Natural killer cell (primary cell): ENCODE results near the gene HHAT. TPM values are rescaled to one million over a fixed set of nuclear protein-coding genes. Genes with fewer than 3 reads are reported as not detected.

ENCODE experiments used
- ATAC-seq, 3 donors: fragments of 150-1000 bp in 2 of 3; fragments of 200-7000 bp in 1 of 3; cut with Tn5 transposase; 1 replicate in 1 of 3; 2 replicates in 2 of 3; pipeline ENCODE4 v1.10.0; 2021; ENCODE audit warnings: mild to moderate bottlenecking in 2 of 3, moderate library complexity in 2 of 3
- DNase-seq, 2 donors: peaks; one replicate each; pipeline versions ENCODE4 v3.0.0 to v3.0.0-alpha.2; 2013 to 2021; ENCODE audit warnings: mixed read lengths in 1 of 2
- H3K27ac ChIP-seq: one replicate; pipeline ENCODE4 v1.5.1; 2013; ENCODE audit warnings: mild to moderate bottlenecking, low read length
- H3K27me3 ChIP-seq: one replicate; pipeline ENCODE4 v1.6.1; 2013; ENCODE audit warnings: low read length; ENCODE audit not compliant: control insufficient read depth, insufficient read depth
- H3K36me3 ChIP-seq: one replicate; pipeline ENCODE4 v1.6.1; 2013; ENCODE audit warnings: low read length; ENCODE audit not compliant: control insufficient read depth, insufficient read depth
- H3K4me1 ChIP-seq: one replicate; pipeline ENCODE4 v1.6.1; 2013; ENCODE audit warnings: low read length; ENCODE audit not compliant: control insufficient read depth, insufficient read depth
- H3K4me3 ChIP-seq: one replicate; pipeline ENCODE4 v1.5.1; 2013; ENCODE audit warnings: low read length
- H3K9me3 ChIP-seq: one replicate; pipeline ENCODE4 v1.6.1; 2013; ENCODE audit warnings: low read length; ENCODE audit not compliant: control insufficient read depth, insufficient read depth
- H3K27ac Mint-ChIP-seq, 2 donors: one replicate each; pipeline ENCODE4 v1.8.0; 2022; ENCODE audit warnings: mild to moderate bottlenecking in 2 of 2, mixed read lengths in 2 of 2, moderate library complexity in 1 of 2
- H3K27me3 Mint-ChIP-seq, 2 donors: one replicate each; pipeline ENCODE4 v1.8.0; 2022; ENCODE audit warnings: low read depth in 2 of 2, mixed read lengths in 2 of 2
- H3K36me3 Mint-ChIP-seq: one replicate; pipeline ENCODE4 v1.8.0; 2022; ENCODE audit warnings: mixed read lengths
- H3K4me1 Mint-ChIP-seq, 2 donors: one replicate each; pipeline ENCODE4 v1.8.0; 2022; ENCODE audit warnings: mixed read lengths in 2 of 2
- H3K4me3 Mint-ChIP-seq: one replicate; pipeline ENCODE4 v1.8.0; 2022; ENCODE audit warnings: mild to moderate bottlenecking, moderate library complexity, mixed read lengths
- H3K9me3 Mint-ChIP-seq, 2 donors: one replicate each; pipeline ENCODE4 v1.8.0; 2022; ENCODE audit warnings: mixed read lengths in 2 of 2
- WGBS: methylation state at CpG from one replicate; pipeline ENCODE4 v1.1.7; 2013; ENCODE audit warnings: missing lambda C conversion rate; ENCODE audit not compliant: insufficient coverage; 5-methylcytosine and 5-hydroxymethylcytosine counted together
- intact Hi-C: fragments of 100-400 bp; cut with micrococcal nuclease; formaldehyde crosslinking; loops from one replicate; pipeline ENCODE4 v1.14.2; 2022
- total RNA-seq, 4 donors: library from RNA; stranded (reverse); fragments of 120-200 nt in 1 of 4; gene quantifications; one replicate each; pipeline versions ENCODE4 v1.2.3 to v1.2.4, GENCODE V29; 2013 to 2022
- TF ChIP-seq, protein P1 (sequence below): fragments of 200-600 bp; IDR thresholded peaks from one replicate; pipeline ENCODE4 v1.8.0; 2022; ENCODE audit warnings: antibody characterized with exemption

Gene HHAT
- total RNA-seq, 3 donors from 2014 or later (not counting 1 experiment from before 2014, with no cell fraction given): 0.79 to 1.1 (median 0.82) TPM

- no peaks in the 10 kb centered on the region for H3K36me3 ChIP-seq
- H3K9me3 ChIP-seq: no peaks in the 10 kb centered on the region
- ATAC-seq (no peak), DNase-seq (no peak)
- Mint-ChIP-seq H3K9me3 (no peaks in the 10 kb centered on the region), H3K27me3 (no peaks in the 10 kb centered on the region), H3K36me3 (no peaks in the 10 kb centered on the region), H3K4me1 (peaks cover 11 to 12% of the 10 kb centered on the region in 2 donors), H3K27ac (no peak overlapping the region), H3K4me3 (no peak overlapping the region)
- TF ChIP-seq, protein P1, sequence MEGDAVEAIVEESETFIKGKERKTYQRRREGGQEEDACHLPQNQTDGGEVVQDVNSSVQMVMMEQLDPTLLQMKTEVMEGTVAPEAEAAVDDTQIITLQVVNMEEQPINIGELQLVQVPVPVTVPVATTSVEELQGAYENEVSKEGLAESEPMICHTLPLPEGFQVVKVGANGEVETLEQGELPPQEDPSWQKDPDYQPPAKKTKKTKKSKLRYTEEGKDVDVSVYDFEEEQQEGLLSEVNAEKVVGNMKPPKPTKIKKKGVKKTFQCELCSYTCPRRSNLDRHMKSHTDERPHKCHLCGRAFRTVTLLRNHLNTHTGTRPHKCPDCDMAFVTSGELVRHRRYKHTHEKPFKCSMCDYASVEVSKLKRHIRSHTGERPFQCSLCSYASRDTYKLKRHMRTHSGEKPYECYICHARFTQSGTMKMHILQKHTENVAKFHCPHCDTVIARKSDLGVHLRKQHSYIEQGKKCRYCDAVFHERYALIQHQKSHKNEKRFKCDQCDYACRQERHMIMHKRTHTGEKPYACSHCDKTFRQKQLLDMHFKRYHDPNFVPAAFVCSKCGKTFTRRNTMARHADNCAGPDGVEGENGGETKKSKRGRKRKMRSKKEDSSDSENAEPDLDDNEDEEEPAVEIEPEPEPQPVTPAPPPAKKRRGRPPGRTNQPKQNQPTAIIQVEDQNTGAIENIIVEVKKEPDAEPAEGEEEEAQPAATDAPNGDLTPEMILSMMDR: no peak
- peaks cover 9% of the 10 kb centered on the region for H3K4me1 ChIP-seq
- H3K27ac ChIP-seq: no peak overlapping the region
- no peak overlapping the region for H3K4me3 ChIP-seq
- intact Hi-C loops: no loop called here
- H3K27me3 ChIP-seq: no peaks in the 10 kb centered on the region
- WGBS: 82% methylated on average over 5 of the region's 7 CpGs
These were observed 359.0 kb downstream of the HHAT start for GRCh38 chr1:210687582-210688279.

DNA sequence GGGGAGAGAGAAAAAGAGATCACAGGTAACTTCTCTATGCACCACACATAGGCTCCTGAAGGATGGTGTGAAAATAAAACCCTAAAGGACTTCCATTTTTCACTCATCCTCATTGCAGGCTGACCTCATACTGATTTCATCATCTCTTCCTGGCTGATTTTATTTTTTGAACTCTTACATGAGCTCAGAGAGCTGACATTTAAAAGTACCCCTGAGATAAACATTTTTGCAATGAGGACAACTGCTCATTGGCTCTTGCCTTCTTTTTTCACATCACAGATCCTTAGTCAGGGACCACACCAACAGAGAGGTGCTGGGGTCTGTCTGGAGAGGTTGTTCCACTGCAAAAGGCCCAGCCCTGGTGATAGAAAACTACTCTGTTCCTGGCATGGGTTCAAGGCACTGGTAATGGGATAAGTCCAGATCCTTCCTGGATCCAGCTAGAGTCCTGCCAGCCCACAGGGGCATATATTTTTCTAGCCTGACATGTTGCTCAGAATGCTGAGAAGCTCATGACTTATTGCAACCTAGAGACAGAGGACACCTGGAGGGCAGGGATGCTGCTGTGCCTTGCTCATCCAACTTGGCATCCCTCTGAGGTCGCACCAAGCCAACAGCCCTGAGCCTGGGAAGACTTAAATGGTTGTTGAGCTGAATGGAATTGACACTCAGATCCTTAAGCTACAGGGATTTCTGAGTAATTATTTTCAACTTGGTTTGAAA is 360.0 kb downstream of the HHAT start:
- Histone ChIP-seq H3K36me3 (no peaks in the 10 kb centered on the region), H3K4me1 (peaks cover 11% of the 10 kb centered on the region), H3K9me3 (no peaks in the 10 kb centered on the region), H3K27ac (no peak overlapping the region), H3K27me3 (no peaks in the 10 kb centered on the region), H3K4me3 (no peak overlapping the region)
- TF ChIP-seq, protein P1: no peak
- H3K4me3 Mint-ChIP-seq: no peak overlapping the region
- DNase-seq (no peak), ATAC-seq (no peak)
- no peaks in the 10 kb centered on the region for H3K36me3 Mint-ChIP-seq
- 86% methylated on average over 1 of the region's 1 CpG for WGBS
- H3K27ac Mint-ChIP-seq: no peak overlapping the region
- intact Hi-C loops: no loop called here
- H3K27me3 Mint-ChIP-seq: no peaks in the 10 kb centered on the region
- peaks cover 17 to 18% of the 10 kb centered on the region in 2 donors for H3K4me1 Mint-ChIP-seq
- H3K9me3 Mint-ChIP-seq: no peaks in the 10 kb centered on the region

DNA sequence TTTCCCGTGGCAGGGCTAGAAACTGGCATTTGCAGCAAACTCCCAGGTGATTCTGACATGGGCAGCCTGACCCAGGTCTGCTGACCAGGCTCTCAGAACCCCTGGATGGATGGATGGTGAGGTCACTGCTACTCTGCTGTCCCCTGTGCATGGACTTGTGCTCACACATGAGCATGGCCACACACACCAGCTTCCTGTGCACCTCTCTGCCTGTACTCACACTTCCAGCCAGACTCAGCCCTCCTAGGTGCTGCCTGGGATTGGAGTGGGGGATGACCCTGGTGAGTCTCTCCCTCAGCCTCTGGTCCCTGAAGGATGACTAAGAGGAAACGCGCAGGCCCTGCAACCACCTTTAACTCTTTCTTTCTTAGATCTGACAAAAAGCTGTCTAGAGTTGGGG is 361.1 kb downstream of the HHAT start:
- no peak for ATAC-seq
- no peak for DNase-seq
- peaks cover 11% of the 10 kb centered on the region for H3K4me1 ChIP-seq
- no peaks in the 10 kb centered on the region for H3K36me3 Mint-ChIP-seq
- no peaks in the 10 kb centered on the region for H3K9me3 ChIP-seq
- no peak overlapping the region for H3K27ac Mint-ChIP-seq
- TF ChIP-seq, protein P1: no peak
- H3K27ac ChIP-seq: no peak overlapping the region
- no peaks in the 10 kb centered on the region for H3K36me3 ChIP-seq
- intact Hi-C loops: no loop called here
- H3K9me3 Mint-ChIP-seq: no peaks in the 10 kb centered on the region
- H3K27me3 Mint-ChIP-seq: no peaks in the 10 kb centered on the region
- H3K4me3 ChIP-seq: no peak overlapping the region
- peaks cover 13 to 18% of the 10 kb centered on the region in 2 donors for H3K4me1 Mint-ChIP-seq
- H3K4me3 Mint-ChIP-seq: no peak overlapping the region
- H3K27me3 ChIP-seq: no peaks in the 10 kb centered on the region
- WGBS: 95% methylated on average over 3 of the region's 3 CpGs
